T follicular helper cell (primary cell): ENCODE results near the gene TEX261.
"Not testable (repeated sequence)": the region's sequence is repeated elsewhere in the genome, so short reads cannot be mapped to it uniquely, and the experiment has no call there.

Experiments used
- DNase-seq: peaks from one replicate; pipeline ENCODE4 v3.0.0-alpha.2; 2020; ENCODE audit warnings: low read depth

Gene TEX261

DNA sequence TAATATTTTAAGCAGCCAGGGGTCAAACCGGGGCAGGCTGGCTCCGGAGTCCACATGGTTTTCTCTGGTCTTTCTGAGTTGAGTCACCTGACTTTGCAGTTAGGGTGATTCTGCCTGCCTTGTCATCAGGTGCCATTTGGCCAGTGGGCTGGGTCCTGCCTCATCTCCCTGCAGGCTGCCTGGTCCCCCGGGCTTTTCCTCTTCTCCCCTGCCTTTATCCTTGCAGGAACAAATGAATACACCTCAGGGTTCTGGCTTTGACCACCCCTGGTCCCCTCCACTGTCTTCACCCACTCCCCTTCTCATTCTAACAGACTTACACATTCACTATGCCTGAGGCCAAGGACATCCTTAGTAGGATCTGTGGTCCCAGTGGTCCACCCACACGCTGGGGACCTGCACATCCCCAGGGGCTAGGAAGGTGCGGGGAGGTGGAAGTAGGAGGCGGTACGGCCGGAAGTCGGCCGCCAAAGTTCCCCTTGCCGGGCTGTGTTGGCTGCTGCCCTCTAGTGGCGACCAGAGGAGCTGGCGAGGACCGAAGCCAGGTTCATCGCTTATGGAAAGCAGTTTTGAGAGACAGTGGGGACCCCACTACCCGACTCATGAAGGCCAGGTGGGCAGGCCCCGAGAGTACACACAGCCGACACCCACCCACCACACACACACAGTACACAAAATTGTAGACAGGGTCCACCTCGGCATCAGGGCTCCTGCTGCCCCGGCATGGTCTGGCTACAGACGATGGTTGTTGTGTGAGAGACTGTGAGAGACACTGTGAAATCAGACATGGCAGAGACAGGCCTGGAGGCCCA lies 6.3 kb upstream of the TEX261 start:
- DNase-seq: peak; percentile 66

DNA sequence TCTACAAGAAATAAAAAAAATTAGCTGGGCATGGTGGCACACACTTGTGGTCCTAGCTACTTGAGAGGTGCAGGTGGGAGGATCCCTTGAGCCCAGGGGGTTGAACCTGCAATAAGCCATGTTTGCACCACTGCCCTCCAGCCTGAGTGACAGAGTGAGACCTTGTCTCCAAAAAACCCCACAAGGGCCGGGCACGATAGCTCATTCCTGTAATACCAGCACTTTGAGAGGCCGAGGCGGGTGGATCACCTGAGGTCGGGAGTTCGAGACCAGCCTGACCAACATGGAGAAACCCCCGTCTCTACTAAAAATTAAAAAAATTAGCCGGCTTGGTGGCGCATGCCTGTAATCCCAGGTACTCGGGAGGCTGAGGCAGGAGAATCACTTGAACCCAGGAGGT lies 5.3 kb upstream of the TEX261 start:
- not testable (repeated sequence) for DNase-seq

GRCh38 chr2:70999362-70999761 lies 4.7 kb upstream of the TEX261 start:
- DNase-seq: no peak

- not testable (repeated sequence) for DNase-seq
Observed at GRCh38 chr2:70998885-70999284, 4.2 kb upstream of the TEX261 start.

DNA sequence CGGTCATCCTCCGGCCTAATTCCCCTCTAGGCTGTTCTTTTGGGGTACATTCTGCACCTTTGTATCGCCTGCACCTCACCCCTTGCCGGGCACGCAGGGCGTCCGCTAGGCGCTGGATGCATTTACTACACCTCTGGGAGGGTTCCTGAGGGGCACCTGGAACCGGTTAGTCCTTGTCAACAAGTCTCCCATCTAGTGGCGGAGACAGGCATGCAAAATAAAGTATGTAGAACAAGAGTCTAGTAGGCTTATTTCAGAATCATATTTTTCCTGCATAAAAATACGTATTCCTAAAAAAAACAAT lies 705 bp upstream of the TEX261 start:
- DNase-seq: peak; percentile 48

DNA sequence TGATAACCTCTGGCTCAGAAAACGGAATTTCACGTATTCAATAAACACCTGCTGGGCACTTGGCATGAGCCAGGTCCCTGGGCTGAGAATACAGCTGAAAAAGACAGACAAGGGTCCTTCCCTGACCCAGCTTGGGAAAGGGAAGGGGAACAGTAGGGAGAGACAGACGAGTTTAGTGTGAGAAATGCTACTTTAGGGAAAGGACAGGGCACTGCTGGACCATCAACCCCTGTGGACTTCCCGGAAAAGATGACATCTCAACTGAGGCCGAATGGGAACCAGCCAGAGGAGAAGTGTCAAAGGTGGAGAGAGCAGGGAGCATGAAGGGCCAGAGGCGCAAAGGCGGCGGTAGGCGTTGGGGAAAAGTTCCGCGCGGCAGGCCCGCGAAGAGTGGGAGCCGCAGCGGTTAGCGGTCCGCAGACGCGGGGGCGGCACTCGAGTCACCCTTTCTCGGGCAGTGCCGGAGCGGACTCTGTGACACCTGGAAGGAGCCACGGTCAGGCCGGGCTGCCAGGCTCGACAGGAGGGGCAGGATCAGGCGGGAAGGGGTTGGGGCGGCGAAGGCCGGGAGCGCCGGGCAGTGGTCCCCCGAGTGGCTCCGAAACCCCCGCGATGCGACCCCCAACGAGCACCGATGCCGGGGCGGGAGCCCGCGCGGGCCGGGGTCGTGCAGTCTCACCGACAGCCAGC lies 519 bp downstream of the TEX261 start:
- no peak for DNase-seq

DNA sequence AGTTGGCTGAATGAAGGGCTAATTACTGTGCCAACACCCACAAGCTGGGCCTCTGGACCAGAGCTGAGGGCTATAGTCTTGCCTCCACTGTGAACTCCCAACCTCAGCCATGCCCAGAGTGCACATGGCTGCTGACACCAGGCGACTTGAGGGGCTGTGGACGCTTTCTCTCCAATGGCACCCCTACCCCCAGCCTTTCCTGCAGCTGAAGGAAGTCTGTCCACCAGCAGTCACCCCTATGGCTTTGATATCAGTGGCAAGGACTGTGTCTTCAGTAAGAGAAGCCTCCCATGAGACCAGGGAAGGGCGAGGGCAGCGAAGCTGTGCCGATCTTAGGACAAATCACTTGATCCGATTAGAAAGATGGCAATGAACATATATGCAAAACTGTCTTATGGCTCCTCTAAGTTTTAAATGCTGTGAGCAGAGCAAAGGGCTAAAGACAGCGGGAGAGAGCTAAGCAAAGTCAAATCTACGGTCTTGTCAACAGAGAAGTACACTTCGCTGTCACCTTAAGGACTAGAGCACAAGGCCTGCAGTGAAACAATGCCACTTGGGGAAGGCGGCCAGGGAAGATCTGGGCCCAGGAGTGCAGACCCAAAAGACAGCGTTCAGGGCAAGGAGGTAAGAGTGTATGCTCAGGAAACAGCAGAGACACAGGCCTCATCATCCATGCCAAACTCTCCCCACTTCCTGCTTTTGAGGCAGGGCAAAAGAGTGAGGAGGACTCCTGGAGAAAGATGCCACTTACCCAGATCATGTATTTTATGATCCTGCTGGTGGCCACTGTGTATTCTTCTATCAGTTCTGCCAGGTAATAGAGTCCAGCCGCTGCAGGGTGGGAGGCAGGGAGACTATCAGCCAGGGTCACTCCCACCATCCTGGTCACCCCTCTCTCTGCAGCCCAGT lies 1.5 kb downstream of the TEX261 start:
- DNase-seq: no peak

DNA sequence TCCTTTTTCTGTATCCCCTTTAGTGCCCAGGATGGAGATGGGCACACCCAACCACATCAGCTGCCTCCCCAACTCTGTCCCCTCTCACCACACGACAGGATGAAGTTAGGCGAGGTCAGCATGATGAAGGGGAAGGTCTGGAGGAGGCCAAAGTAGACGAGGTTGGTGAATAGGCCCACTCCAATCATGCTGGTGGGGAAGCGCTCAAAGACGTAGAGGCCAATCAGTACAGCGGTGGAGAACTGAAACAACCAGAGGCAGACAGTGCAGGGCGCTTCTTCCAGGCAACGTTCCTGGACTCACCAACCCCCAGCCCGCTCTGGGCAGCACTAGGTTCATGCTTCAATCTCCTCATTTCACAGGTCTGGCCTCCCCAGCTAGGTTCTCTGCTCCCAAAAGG lies 2.9 kb downstream of the TEX261 start:
- DNase-seq: no peak

- no peak for DNase-seq
Observed at GRCh38 chr2:70991142-70991541, 3.5 kb downstream of the TEX261 start.

DNA sequence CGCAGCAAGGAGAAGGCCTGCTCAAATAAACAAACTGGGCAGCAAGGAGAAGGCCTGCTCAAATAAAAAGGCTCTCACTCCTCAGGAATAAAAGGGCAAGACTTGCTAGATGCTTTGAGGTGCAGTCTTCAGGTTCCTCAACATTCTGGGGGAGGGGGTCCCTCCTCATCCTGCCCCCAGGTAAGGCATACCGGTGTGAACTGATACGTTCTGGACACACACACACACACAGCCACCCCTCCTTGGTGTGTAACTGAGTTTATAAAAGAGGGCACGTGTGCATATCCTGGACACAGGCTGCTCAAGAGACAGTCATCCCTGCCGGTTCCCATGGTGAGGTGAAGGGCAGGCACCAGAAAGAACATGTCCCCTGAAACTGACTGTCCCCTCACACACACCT lies 4.5 kb downstream of the TEX261 start:
- DNase-seq: no peak

DNA sequence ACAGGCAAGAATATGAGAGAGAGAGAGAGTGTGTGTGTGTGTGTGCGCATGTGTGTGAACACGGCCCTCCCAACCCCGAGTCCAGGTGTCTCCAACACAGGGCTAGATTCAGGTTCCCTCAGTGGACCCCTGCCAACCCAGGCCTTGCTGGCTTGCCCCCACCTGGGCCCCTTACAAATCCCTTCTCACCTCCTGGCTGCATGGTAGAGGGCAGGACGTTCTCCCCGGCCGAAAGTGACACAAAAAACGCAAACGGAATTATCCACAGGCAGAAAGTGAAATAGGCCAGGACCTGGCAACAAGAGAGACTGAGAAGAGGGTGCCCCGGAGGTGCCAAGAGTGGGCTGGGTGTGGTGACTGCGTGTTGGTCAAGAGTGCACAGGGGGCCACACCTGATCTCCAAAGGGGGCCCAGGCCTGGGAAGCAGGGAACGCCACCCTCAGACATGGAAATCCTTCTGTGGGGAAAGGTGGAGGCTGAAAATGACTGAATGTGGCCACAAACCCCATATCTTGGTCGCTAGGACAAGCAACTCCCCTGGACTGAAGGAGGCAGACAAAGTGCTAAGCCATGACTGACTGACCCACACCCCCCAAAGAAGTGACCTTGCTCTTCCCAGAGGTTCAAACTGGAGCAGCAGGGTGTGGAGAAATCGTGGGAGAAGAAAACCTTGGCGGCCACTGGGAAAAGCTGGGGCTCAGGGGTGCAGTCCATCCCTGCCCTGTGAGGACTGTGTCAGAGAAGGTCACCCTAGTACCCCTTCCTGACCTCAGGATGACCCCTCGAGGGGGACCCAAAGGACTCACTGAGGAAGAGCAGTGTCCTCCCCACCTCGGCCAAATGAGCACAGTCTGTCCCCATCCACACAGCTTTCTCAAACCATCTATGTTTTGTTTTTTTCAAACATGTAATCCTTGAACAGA lies 5.7 kb downstream of the TEX261 start:
- no peak for DNase-seq

DNA sequence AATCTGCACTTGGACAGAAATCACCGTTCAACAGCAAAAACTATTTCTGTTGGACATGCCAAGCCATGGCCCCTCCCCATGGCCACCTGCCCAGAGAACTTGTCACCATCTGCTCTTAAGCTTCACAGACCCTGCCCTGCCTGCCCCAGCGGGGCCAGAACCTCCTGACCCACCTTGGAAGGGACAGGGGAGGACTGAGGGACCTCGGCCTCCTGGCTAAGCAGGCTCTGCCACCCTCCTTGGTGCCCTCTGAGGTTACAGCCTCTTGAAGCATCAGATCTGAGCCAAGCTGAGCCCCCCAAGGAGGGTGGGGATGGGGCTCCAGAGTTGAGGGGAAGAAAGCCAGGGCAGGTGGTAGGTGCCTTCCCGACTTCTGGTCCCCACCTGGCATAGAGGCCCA lies 6.5 kb downstream of the TEX261 start:
- DNase-seq: no peak

- no peak for DNase-seq
Observed at GRCh38 chr2:70987386-70987785, 7.3 kb downstream of the TEX261 start.

DNA sequence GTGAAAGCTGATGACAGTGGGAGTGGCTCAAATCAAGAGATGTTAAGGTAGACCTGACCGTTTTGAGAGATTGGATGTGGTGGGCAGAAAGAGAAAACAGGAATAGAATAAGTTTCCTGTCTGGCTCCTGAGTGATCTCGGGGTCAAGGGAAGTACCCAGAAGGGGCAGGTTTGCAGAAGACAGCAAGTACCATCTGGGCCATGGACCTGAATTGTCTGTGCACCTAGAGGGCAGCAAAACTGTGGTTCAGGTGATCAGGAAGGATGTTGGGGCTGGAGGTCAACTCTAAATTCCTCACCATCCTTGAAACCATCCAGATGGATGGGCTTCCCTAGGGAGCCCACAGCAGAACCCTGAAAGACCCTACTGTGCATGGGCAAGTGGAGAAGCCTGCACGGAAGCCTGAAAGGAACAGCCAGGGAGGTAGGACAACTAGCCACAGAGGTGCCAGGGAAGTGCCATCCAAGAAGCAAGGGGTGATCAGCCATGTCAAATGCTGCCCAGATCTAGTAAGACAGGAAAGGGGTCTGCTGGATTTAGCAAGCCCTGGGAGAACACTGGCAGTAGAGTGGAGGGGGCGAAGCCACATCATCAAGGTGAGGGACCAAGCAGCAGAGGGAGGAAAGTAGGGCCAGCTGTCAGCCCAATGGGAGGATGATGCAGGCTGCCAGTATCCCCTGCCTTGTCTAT lies 8.0 kb downstream of the TEX261 start:
- no peak for DNase-seq

- no peak for DNase-seq
Observed at GRCh38 chr2:70985956-70986355, 8.7 kb downstream of the TEX261 start.

GRCh38 chr2:70985283-70985688 lies 9.4 kb downstream of the TEX261 start:
- DNase-seq: no peak

- peak; percentile 70 for DNase-seq
Observed at GRCh38 chr2:70984576-70985282, 9.9 kb downstream of the TEX261 start.

- DNase-seq: no peak
Observed at GRCh38 chr2:70984228-70984575, 10.5 kb downstream of the TEX261 start.

DNA sequence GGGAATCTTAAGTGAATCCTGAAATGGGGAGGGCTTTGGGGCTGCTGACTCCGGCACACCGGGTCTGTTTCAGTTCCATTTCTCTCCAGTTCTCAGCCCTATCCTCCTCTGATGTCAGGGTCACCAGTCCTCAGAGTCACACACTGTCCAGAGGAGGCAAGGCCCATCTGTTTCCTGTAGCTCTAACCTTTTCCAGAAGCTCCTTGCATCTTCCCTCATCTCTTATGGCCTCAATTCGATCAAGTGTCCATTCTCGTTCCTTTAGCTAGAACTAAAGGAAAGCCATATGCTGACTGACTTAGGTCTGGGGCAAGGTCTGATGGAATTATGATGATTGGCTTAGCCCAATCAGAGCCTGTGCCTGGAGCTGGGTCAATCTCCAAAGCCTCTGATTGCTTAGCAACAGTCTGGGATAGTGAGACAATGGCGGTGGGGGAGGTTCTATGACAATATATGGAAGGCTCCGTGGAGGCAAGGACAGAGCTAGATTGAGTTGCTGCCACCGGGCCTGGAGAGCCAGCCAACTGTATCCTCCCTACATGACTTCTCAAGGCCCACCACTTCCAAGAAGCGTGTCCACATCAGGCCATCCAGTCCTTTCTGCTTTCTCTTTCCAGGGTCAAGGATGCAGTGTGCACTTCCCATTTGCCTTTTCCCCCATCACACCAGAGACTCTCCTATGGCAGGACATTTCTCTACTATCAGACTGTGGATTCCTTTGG lies 11.0 kb downstream of the TEX261 start:
- DNase-seq: no peak

- DNase-seq: no peak
Observed at GRCh38 chr2:70982971-70983370, 11.7 kb downstream of the TEX261 start.
